Measurements from ENCODE around the gene ALG10.
"Not testable (repeated sequence)": the region's sequence is repeated elsewhere in the genome, so short reads cannot be mapped to it uniquely, and the experiment has no call there.

ALG10 gene

GRCh38 chr12:34022079-34022830 is at the start of gene ALG10:
TSS of gene ALG10 (plus strand) at chr12:34022496. CDS start at chr12:34022600, 104 bp downstream.
- DNase-seq, result peak; percentile 97

GRCh38 chr12:33972884-33973283 is 49.4 kb upstream of the ALG10 start:
- not testable (repeated sequence) for DNase-seq

GRCh38 chr12:33977887-33978286 is 44.4 kb upstream of the ALG10 start:
- DNase-seq, result no peak

GRCh38 chr12:33988197-33988805 is 34.0 kb upstream of the ALG10 start:
- no peak for DNase-seq

- no peak for DNase-seq
Observed at GRCh38 chr12:33988913-33989312, 33.4 kb upstream of the ALG10 start.

GRCh38 chr12:33994857-33995808 is 27.2 kb upstream of the ALG10 start:
- DNase-seq, result no peak

- not testable (repeated sequence) for DNase-seq
Observed at GRCh38 chr12:34008835-34009234, 13.5 kb upstream of the ALG10 start.

GRCh38 chr12:34016361-34016760 is 5.9 kb upstream of the ALG10 start:
- no peak for DNase-seq

GRCh38 chr12:34021071-34021470 is 1.2 kb upstream of the ALG10 start:
- no peak for DNase-seq

- not testable (repeated sequence) for DNase-seq
Observed at GRCh38 chr12:34027661-34028060, 5.4 kb downstream of the ALG10 start.

GRCh38 chr12:34030591-34030990 is 8.3 kb downstream of the ALG10 start:
- DNase-seq, result no peak

GRCh38 chr12:34033628-34034296 is 11.5 kb downstream of the ALG10 start:
- no peak for DNase-seq

- not testable (repeated sequence) for DNase-seq
Observed at GRCh38 chr12:34038357-34038756, 16.1 kb downstream of the ALG10 start.

- DNase-seq, result no peak
Observed at GRCh38 chr12:34046570-34046969, 24.3 kb downstream of the ALG10 start.

- DNase-seq, result not testable (repeated sequence)
Observed at GRCh38 chr12:34047855-34048254, 25.6 kb downstream of the ALG10 start.

GRCh38 chr12:34048714-34049113 is 26.4 kb downstream of the ALG10 start:
- DNase-seq, result no peak

GRCh38 chr12:34051486-34051885 is 29.2 kb downstream of the ALG10 start:
- no peak for DNase-seq

- no peak for DNase-seq
Observed at GRCh38 chr12:34054938-34055337, 32.6 kb downstream of the ALG10 start.
